Endothelial cell (in vitro differentiated cells): Measurements from ENCODE around the gene DDC. TPM values are rescaled to one million over a fixed set of nuclear protein-coding genes. Genes with fewer than 3 reads are reported as not detected.
"Not testable (repeated sequence)": the region's sequence is repeated elsewhere in the genome, so short reads cannot be mapped to it uniquely, and the experiment has no call there.

Experiments used
- DNase-seq: peaks from one replicate; pipeline ENCODE4 v3.0.0; 2021; ENCODE audit warnings: low spot score
- H3K27ac Mint-ChIP-seq: one replicate; pipeline ENCODE4 v1.8.0; 2021; ENCODE audit warnings: mixed read lengths, inconsistent platforms; ENCODE audit not compliant: unreplicated experiment
- H3K27me3 Mint-ChIP-seq: one replicate; pipeline ENCODE4 v1.8.0; 2021; ENCODE audit warnings: mild to moderate bottlenecking, moderate library complexity, mixed read lengths, inconsistent platforms; ENCODE audit not compliant: unreplicated experiment
- H3K36me3 Mint-ChIP-seq: one replicate; pipeline ENCODE4 v1.8.0; 2021; ENCODE audit warnings: mild to moderate bottlenecking, low read depth, mixed read lengths, inconsistent platforms; ENCODE audit not compliant: unreplicated experiment
- H3K4me1 Mint-ChIP-seq: one replicate; pipeline ENCODE4 v1.8.0; 2021; ENCODE audit warnings: mild to moderate bottlenecking, mixed read lengths, inconsistent platforms; ENCODE audit not compliant: unreplicated experiment
- H3K4me3 Mint-ChIP-seq: one replicate; pipeline ENCODE4 v1.8.0; 2021; ENCODE audit warnings: mild to moderate bottlenecking, mixed read lengths, inconsistent platforms; ENCODE audit not compliant: unreplicated experiment
- H3K9me3 Mint-ChIP-seq: one replicate; pipeline ENCODE4 v1.8.0; 2021; ENCODE audit warnings: mixed read lengths, inconsistent platforms; ENCODE audit not compliant: unreplicated experiment
- total RNA-seq: library from RNA; stranded (reverse); fragmentation: NEBNext Ultra II Directional; extraction: Animal tissue kit (Norgen Biotek cat#: 25700); gene quantifications from one replicate; pipeline ENCODE4 v1.2.1, GENCODE V29; 2021; ENCODE audit not compliant: unreplicated experiment
- TF ChIP-seq, protein P1 (sequence below): fragments of 200-600 bp; sonication (generic); IDR thresholded peaks from one replicate; pipeline ENCODE4 v1.5.0; 2021; ENCODE audit warnings: antibody characterized with exemption; ENCODE audit not compliant: unreplicated experiment

Gene DDC
- total RNA-seq, 1 donor from 2014 or later: not detected

DNA sequence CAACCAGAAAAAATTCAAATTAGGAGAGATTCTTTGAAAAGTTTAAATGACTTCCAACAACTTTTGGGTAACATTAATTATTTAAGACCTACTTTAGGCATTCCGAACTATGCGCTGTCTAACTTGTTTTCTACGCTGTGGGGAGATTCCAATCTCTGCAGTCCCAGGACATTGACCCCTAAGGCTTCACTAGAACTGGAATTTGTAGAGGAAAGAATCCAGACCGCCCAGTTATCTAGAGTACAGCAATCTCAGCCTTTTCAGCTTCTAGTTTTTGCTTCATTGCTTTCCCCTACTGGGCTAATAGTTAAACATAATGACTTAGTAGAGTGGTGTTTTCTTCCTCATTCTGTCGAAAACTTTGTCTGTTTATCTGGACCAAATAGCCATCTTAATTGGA is 14.9 kb upstream of the DDC start:
- TF ChIP-seq, protein P1, sequence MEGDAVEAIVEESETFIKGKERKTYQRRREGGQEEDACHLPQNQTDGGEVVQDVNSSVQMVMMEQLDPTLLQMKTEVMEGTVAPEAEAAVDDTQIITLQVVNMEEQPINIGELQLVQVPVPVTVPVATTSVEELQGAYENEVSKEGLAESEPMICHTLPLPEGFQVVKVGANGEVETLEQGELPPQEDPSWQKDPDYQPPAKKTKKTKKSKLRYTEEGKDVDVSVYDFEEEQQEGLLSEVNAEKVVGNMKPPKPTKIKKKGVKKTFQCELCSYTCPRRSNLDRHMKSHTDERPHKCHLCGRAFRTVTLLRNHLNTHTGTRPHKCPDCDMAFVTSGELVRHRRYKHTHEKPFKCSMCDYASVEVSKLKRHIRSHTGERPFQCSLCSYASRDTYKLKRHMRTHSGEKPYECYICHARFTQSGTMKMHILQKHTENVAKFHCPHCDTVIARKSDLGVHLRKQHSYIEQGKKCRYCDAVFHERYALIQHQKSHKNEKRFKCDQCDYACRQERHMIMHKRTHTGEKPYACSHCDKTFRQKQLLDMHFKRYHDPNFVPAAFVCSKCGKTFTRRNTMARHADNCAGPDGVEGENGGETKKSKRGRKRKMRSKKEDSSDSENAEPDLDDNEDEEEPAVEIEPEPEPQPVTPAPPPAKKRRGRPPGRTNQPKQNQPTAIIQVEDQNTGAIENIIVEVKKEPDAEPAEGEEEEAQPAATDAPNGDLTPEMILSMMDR: no peak
- H3K9me3 Mint-ChIP-seq: peaks cover 13% of the 10 kb centered on the region
- H3K36me3 Mint-ChIP-seq: peaks cover 24% of the 10 kb centered on the region
- no peak for DNase-seq
- no peak overlapping the region for H3K27ac Mint-ChIP-seq
- peaks cover 4% of the 10 kb centered on the region for H3K27me3 Mint-ChIP-seq
- H3K4me1 Mint-ChIP-seq: no peaks in the 10 kb centered on the region
- H3K4me3 Mint-ChIP-seq: no peak overlapping the region

DNA sequence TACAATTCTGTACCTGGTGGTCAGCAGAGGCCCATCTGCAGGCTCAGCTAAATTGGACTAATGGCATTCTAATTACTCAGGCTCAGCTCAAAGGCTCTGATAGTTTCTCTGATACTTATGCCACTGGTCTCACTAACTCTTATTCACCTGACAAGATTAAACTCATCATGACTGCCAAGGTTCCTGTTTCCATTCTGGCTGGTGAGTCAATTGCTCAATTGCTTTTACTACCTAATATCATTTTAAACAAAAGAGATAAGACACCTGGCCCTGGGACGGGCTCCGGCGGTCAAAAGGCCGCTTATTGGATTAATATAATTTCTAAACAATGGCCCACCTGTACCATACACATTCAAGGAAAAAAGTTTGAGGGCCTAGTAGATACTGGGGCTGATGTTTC is 12.9 kb upstream of the DDC start:
- DNase-seq, H3K4me1 Mint-ChIP-seq, H3K27me3 Mint-ChIP-seq, H3K4me3 Mint-ChIP-seq, H3K27ac Mint-ChIP-seq, H3K9me3 Mint-ChIP-seq: not testable (repeated sequence)
- peaks cover 16% of the 10 kb centered on the region for H3K36me3 Mint-ChIP-seq

DNA sequence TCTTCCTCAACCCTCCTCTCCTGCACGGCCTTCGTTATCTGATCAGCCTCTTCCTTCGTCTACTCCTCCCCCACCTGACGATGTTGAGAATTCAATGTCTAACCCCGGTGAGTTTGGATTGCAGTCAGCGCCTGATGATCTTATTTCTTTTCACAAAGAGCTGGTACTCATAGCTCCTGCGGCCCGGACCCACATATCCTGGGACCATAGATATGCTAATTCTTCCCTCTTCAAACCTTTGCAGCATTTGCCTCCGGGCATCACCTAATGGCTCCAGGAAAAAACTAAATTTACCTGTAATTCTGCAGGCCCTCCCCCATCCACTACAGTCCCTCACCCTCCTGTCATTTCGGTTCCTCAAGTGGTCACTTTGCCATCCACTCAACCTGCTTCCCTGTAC is 12.4 kb upstream of the DDC start:
- Mint-ChIP-seq H3K27ac (no peak overlapping the region), H3K9me3 (peaks cover 6% of the 10 kb centered on the region), H3K4me3 (no peak overlapping the region), H3K36me3 (peaks cover 14% of the 10 kb centered on the region), H3K27me3 (peaks cover 4% of the 10 kb centered on the region), H3K4me1 (no peaks in the 10 kb centered on the region)
- no peak for DNase-seq
- TF ChIP-seq, protein P1: no peak

DNA sequence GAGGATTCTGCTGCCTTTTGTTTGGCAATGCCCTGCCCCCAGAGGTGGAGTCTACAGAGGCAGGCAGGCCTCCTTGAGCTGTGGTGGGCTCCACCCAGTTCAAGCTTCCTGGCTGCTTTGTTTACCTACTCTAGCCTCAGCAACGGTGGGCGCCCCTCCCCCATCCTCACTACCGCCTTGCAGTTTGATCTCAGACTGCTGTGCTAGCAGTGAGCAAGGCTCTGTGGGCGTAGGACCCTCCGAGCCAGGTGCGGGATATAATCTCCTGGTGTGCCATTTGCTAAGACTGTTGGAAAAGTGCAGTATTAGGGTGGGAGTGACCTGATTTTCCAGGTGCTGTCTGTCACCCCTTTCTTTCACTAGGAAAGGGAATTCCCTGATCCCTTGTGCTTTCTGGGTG is 11.2 kb upstream of the DDC start:
- H3K27ac Mint-ChIP-seq, H3K4me3 Mint-ChIP-seq, H3K4me1 Mint-ChIP-seq, DNase-seq, H3K27me3 Mint-ChIP-seq, H3K9me3 Mint-ChIP-seq: not testable (repeated sequence)
- H3K36me3 Mint-ChIP-seq: peaks cover 11% of the 10 kb centered on the region

DNA sequence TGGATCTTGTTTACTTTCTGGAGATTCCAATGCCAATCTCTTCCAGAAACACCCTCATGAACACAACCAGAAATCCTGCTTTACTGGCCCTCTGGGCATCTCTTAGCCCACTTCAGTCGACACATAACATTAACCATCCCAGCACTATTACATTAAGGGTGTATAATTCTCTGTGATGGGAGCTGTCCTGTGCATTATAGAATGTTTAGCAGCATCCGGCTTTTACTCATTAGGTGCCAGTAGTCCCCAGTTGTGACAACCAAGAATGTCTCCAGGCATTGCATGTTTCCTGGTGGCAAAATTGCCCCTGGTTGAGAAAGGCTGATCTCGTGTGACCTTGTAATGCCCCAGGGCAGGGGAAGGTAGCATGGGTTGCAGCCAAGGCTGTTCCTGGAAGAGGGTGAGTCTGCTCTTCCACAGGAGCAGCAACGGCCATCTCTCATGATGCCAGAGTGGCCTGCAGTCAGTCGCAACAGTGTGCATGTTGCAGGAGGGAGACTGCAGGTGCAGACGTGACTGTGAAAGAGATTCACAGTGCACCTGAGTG is 2.6 kb upstream of the DDC start:
- no peak overlapping the region for H3K27ac Mint-ChIP-seq
- H3K27me3 Mint-ChIP-seq: peaks cover 4% of the 10 kb centered on the region
- no peak overlapping the region for H3K4me3 Mint-ChIP-seq
- H3K9me3 Mint-ChIP-seq: no peaks in the 10 kb centered on the region
- H3K4me1 Mint-ChIP-seq: no peaks in the 10 kb centered on the region
- TF ChIP-seq, protein P1: no peak
- no peak for DNase-seq
- no peaks in the 10 kb centered on the region for H3K36me3 Mint-ChIP-seq

DNA sequence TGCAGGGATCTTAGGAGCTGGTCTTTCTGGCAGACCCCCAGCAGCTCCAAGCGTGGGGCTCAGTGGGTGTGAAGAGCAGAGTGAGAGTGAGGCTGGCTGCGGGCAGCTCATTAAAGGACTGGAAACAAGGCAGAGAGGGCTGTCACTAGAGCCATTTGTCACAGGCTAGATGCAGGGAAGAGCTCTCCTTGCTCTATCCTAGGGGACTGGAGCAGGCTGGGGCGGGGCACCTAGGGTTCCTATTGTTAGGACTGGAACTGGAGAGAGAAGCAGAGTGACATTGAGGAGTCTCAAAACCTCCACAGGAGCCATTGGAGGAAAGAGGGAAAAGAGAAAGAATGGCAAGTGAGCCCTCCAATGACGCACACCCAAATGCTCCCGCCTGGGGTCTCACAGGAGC is 772 bp upstream of the DDC start:
- no peak overlapping the region for H3K4me3 Mint-ChIP-seq

More for the DNA sequence above, 772 bp upstream of the DDC start:
- Mint-ChIP-seq H3K9me3 (no peaks in the 10 kb centered on the region), H3K27ac (no peak overlapping the region), H3K4me1 (no peaks in the 10 kb centered on the region), H3K36me3 (no peaks in the 10 kb centered on the region), H3K27me3 (peaks cover 4% of the 10 kb centered on the region)
- DNase-seq: no peak
- TF ChIP-seq, protein P1: no peak
